Measurements from ENCODE around the gene PLCL2.

DNA sequence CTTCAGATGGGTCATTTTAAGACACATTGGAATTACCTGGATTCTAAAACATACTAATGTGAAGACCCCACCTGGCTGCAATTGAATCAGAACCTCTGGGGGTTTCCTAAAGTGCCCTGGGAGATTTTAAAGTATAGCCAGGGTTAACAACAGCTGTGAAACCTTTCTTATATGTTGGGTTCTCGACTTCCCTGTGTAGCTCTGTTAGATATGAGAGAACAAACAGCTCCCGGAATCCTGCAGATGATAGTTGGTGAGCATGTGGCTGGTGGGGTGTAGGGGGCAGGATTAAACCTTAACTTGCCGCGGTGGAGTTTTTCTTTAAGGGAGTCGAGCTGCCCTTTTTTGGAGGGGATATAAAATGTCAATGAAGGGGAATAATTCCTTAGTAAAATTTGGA, 12.1 kb downstream of the PLCL2 start:
- TF ChIP-seq, protein P1, sequence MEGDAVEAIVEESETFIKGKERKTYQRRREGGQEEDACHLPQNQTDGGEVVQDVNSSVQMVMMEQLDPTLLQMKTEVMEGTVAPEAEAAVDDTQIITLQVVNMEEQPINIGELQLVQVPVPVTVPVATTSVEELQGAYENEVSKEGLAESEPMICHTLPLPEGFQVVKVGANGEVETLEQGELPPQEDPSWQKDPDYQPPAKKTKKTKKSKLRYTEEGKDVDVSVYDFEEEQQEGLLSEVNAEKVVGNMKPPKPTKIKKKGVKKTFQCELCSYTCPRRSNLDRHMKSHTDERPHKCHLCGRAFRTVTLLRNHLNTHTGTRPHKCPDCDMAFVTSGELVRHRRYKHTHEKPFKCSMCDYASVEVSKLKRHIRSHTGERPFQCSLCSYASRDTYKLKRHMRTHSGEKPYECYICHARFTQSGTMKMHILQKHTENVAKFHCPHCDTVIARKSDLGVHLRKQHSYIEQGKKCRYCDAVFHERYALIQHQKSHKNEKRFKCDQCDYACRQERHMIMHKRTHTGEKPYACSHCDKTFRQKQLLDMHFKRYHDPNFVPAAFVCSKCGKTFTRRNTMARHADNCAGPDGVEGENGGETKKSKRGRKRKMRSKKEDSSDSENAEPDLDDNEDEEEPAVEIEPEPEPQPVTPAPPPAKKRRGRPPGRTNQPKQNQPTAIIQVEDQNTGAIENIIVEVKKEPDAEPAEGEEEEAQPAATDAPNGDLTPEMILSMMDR (IDR thresholded peaks at IDR 0.05), result no peak
- TF ChIP-seq POLR2A (IDR thresholded peaks at IDR 0.05), result no peak

All from ovary (tissue), 3 donors.